ENCODE measurements around the gene SRP9.

GRCh38 chr1:225745273-225745672, 32.4 kb upstream of the SRP9 start:
- TF ChIP-seq POLR2A (IDR thresholded peaks at IDR 0.05): no peak
- no peak for TF ChIP-seq CTCF (IDR thresholded peaks at IDR 0.05)
